GM18867 (cell line): ENCODE measurements around the gene SLIT3.

Experiments used
- ATAC-seq: cut with Tn5 transposase; IDR thresholded peaks from one replicate; pipeline ENCODE4 v1.9.1; 2021; ENCODE audit warnings: mild to moderate bottlenecking, moderate library complexity; ENCODE audit not compliant: unreplicated experiment

Gene SLIT3

GRCh38 chr5:169089343-169089742 is 211.6 kb downstream of the SLIT3 start:
- no peak for ATAC-seq

GRCh38 chr5:169088028-169088725 is 212.8 kb downstream of the SLIT3 start:
- no peak for ATAC-seq

DNA sequence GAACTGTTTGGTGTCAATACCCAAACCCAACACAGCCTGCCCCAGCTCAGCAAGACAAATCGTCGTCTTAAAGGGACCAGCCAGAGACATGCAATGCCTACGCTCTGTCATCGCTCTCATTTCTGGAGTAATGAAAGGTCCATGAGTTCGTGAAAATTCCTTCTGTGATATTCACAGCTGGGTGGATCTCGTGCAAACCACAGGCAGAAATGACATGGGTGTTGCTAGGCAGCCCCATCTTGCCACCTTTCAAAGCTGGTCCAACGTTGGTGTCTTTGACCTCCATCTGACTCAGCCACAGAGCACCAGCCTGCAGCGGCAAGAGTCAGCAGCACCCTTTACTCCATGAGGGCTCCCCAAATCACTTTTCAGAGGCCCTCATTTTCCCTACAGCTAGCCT is 215.3 kb downstream of the SLIT3 start:
- ATAC-seq, result no peak

DNA sequence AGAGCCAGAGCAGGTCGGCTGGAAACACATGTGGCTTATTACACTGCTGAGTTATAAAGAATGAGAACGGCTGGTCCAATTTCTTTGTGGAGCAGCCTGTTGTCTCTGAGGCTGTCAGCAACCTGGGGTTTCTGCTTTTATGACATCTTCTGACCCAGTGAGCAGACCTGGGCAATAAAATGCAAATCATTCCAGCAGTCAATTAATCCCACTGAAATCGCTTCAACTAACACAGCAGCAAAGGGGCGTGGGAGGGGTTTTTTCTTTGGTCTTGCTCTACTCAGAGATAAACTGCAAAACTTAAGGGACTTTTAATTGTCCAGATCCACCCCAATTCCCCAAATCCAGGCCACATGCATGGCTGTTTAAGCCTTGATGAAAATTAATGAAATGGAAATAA is 215.7 kb downstream of the SLIT3 start:
- no peak for ATAC-seq

- no peak for ATAC-seq
Measured at GRCh38 chr5:169084775-169085174, 216.2 kb downstream of the SLIT3 start.

GRCh38 chr5:169083394-169084018 is 217.4 kb downstream of the SLIT3 start:
- no peak for ATAC-seq

DNA sequence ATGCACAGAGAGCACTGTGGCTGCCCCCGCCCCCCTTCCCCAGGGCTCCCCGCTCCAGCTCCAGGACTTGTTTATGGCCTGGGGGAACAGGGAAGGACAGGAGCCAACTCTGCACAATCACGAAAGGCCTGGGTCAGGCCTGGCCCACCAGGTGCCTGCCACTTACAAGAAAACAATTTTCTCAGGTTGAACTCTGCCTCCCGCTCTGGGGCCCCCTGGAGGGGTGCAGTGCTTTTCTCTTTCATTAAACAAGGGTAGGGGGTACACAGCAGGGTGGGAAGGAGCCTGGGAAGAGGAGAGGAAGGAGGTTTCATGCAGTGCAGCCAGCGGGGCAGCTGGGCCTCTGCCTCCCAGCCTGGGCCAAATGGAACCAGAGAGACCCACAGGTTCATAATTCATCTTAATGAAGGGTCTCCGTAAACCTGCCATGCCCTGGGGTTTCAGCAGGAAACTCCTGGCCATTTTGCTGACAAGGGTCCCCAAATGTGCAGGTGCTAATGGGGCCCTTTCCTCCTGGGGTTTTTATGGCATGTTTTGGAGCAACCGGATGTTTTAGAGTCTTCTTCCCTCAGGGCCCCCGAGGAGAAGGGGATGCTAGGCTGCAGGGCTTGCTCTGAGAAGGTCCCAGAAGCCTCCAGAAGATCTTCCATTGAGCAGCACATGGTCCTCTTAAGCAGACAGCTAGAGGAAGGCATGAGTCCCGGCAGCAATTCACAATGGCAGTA is 219.8 kb downstream of the SLIT3 start:
- no peak for ATAC-seq

GRCh38 chr5:169080448-169080911 is 220.5 kb downstream of the SLIT3 start:
- ATAC-seq, result no peak

DNA sequence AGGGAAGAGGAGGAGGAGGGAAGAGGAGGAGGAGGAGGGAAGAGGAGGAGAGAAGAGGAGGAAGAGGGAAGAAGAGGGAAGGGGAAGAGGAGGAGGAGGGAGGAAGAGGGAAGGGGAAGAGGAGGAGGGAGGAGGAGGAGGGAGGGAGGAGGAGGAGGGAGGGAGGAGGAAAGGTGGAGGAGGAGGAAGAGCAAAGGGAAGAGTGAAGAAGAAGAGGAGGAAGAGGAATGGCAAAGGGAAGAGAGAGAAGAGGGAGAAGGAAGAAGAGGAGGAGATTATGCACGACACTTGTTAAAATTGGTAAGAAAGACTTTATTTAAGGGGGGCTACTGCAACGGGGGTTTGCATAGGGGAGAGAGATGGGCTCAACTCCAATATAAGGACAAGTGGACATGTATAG is 221.2 kb downstream of the SLIT3 start:
- no peak for ATAC-seq

DNA sequence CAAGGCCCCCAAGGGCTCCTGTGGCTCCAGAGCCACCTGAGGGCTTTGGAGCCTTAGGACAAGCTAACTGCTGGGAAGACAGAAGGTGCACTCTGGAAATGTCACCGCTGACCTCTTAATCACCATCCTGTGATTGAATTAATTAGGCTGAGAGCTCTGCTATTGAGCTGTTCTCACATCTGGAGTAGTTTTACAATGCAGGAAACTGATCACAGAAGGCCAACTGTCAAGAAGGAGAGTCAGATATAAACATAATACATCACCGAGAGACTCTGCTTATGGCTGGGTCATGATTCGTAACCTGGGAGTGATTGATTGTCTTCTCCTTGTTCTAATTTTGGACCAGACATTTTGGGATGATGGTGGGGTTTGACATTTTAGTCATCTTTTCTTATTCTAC is 226.1 kb downstream of the SLIT3 start:
- ATAC-seq, result no peak

DNA sequence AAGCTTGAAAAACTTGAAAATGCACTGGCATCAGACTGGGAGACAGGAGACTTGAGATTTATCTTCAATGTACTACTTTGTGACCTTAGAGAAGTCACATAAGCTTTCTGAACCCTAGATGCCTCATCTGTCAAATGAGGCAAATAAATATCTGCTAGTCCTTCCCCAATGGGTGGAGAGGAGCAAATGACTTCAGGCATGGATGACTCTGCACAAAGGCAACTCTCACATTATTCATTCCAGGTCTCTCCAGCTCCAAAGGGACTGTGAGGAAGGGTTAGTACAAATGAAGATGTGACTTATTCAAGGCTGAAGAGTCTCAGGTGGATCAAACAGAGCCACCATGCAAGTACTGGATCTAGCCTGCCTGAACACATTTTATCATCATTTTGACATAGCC is 228.7 kb downstream of the SLIT3 start:
- no peak for ATAC-seq

DNA sequence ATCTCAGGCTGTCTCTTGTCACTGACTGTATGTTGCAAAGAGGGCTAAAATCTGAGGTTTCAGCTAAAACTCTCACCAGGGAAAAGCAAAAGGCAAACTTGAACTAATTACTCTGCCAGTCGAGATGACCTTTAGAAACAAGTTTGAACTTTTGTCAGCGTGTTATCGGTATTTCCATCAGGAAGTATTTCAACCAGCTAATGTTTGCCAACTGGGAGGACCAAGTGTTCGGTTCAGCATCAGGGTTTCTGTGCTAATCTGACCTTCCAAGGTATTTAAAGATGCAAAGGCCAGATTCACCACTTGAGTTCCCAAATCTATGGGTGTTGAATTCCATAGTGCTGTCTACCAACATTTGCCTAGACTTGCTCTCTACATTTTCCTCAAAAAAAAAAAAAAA is 230.5 kb downstream of the SLIT3 start:
- ATAC-seq, result no peak

GRCh38 chr5:169067751-169068173 is 233.2 kb downstream of the SLIT3 start:
- no peak for ATAC-seq

- ATAC-seq, result no peak
Measured at GRCh38 chr5:169065400-169065799, 235.5 kb downstream of the SLIT3 start.

GRCh38 chr5:169064093-169064492 is 236.8 kb downstream of the SLIT3 start:
- no peak for ATAC-seq

DNA sequence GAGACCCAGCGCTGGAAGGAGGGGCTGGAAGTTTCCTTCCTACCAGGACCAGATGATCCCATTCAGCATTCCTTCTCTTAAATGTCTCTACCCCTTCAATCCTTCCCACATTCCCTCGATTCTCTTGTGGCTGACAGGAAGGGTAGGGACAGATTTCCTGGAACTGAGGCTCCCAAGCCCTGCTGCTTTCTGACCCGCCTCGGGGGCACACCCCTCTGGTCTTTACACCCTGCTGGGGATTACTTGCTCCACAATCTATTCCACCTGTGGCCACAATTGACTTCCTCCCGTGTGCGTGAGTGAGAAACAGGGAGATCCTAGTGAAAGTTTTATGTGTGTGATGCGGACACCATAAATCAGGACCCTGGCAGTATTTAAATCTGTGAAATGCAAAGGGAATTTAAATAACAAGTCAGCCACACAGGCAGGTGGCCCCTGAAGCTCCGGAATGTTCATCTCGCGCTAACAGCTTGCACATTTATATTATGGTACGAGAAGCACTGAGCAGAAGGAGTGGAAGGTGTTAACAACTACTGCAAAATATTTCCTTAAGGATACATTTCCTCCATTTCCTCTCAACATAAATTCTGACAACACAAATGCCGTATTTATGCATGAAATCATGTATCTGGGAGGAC is 237.5 kb downstream of the SLIT3 start:
- ATAC-seq, result no peak

GRCh38 chr5:169062690-169063089 is 238.2 kb downstream of the SLIT3 start:
- ATAC-seq, result no peak

DNA sequence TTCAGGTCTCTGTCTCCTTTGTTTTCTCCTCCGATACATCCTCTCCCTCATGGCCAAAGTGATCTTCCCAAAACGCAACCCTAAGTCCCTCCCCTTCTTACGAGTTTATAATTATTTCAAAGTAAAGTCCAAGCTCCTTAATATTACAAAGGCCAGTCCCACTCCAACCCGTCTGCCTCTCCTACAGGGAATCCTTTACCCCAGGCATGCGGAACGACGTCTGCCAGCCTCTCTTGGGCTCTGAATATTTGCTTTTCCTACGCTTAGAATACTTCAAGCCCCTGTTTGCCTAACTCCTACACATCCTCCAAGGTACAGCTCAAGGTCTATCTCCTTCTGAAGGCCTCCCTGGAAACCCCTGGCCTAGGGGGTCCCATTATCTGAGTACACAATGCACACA is 246.4 kb downstream of the SLIT3 start:
- no peak for ATAC-seq

GRCh38 chr5:169052207-169052606 is 248.7 kb downstream of the SLIT3 start:
- no peak for ATAC-seq

GRCh38 chr5:169051351-169051750 is 249.6 kb downstream of the SLIT3 start:
- ATAC-seq, result no peak

- ATAC-seq, result no peak
Measured at GRCh38 chr5:169050636-169051035, 250.3 kb downstream of the SLIT3 start.
